ENCODE data around the gene INPP4A. TPM values are rescaled to one million over a fixed set of nuclear protein-coding genes. Genes with fewer than 3 reads are reported as not detected.

Gene INPP4A
- total and polyA plus RNA-seq, 2 of the 13 experiments (the other 11 are each of a cell fraction or from before 2014, with no cell fraction given): 10.1 to 10.9 TPM

- H3K27ac ChIP-seq (ENCODE audit: extremely low read length, insufficient read depth, low read length): no peak overlapping the region
- ATAC-seq: no peak
- no peaks in the 10 kb centered on the region for H3K79me2 ChIP-seq (ENCODE audit: insufficient read depth, low read length)
- no peaks in the 10 kb centered on the region for H4K20me1 ChIP-seq (ENCODE audit: insufficient read depth, low read length)
- CTCF ChIA-PET (ENCODE audit: low intra/inter-chr PET ratio, low total read pairs): no interaction called here
- intact Hi-C loops (cut with micrococcal nuclease; ENCODE audit: unreplicated experiment): no loop called here
- no peak overlapping the region for H2AFZ ChIP-seq (ENCODE audit: low read length)
- no peak overlapping the region for H3K4me2 ChIP-seq (ENCODE audit: low read depth, low read length)
- peaks cover 0 to 2% of the 10 kb centered on the region in 2 experiments; a peak in 2 of 5 replicates for H3K36me3 ChIP-seq (replicated peaks in 1 of 2; ENCODE audit: control insufficient read depth in 1 of 2, insufficient read depth in 2 of 2, low read length in 2 of 2)
- no peak for DNase-seq (ENCODE audit: low spot score)
- TF ChIP-seq BCL6 (CRISPR knock-in tag; IDR thresholded peaks at IDR 0.05) (no peak), SUZ12 (IDR thresholded peaks at IDR 0.05; ENCODE audit: low read depth, low read length) (no peak), ZSCAN21 (CRISPR knock-in tag; IDR thresholded peaks at IDR 0.05; ENCODE audit: borderline replicate concordance) (no peak), NCOA1 (CRISPR knock-in tag; IDR thresholded peaks at IDR 0.05) (no peak), SAP130 (CRISPR knock-in tag; IDR thresholded peaks at IDR 0.05; ENCODE audit: low read depth) (no peak), SRSF9 (IDR thresholded peaks at IDR 0.05; ENCODE audit: borderline replicate concordance, insufficient read depth, low read depth, low read length, poor library complexity, severe bottlenecking) (no peak), POLR2AphosphoS2 (IDR thresholded peaks at IDR 0.05; ENCODE audit: low read depth, low read length) (no peak), DMAP1 (CRISPR knock-in tag; IDR thresholded peaks at IDR 0.05) (no peak), ZNF382 (CRISPR knock-in tag; IDR thresholded peaks at IDR 0.05; ENCODE audit: borderline replicate concordance) (no peak), ZNF574 (CRISPR knock-in tag; IDR thresholded peaks at IDR 0.05) (no peak), PHF20 (CRISPR knock-in tag; IDR thresholded peaks at IDR 0.05) (no peak), NFE2 (CRISPR knock-in tag; IDR thresholded peaks at IDR 0.05) (no peak), ZNF136 (CRISPR knock-in tag; IDR thresholded peaks at IDR 0.05; ENCODE audit: low read depth) (no peak)
- TF ChIP-seq, protein P1, sequence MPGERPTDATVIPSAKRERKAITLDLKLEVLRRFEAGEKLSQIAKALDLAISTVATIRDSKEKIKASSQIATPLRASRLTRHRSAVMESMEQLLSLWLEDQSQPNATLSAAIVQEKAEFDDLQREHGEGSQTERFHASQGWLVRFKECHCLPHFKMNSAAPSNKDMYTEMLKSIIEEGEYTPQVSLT (CRISPR knock-in tag; IDR thresholded peaks at IDR 0.05; ENCODE audit: borderline replicate concordance, low read depth): no peak
- in situ Hi-C loops (cut with HindIII; ENCODE audit: extremely low pct_ligation_motif_present, low pct_unique_long_range_greater_than_20kb): no loop called here
- no peaks in the 10 kb centered on the region for H3K9me3 ChIP-seq (ENCODE audit: low read length)
- WGBS (ENCODE audit: low lambda C conversion rate): 94% methylated on average over 13 of the region's 16 CpGs
- H3K4me3 ChIP-seq (replicated peaks in 1 of 3; ENCODE audit: insufficient read depth in 1 of 3, low read depth in 2 of 3, low read length in 3 of 3): no peak overlapping the region
- H3K9ac ChIP-seq (ENCODE audit: insufficient read depth, low read depth, low read length): no peak overlapping the region
- no peak for FAIRE-seq
- POLR2A ChIA-PET: no interaction called here
- H3K27me3 ChIP-seq (ENCODE audit: control insufficient read depth in 1 of 2, insufficient read depth in 2 of 2, low read length in 2 of 2): no peaks in the 10 kb centered on the region
- H3K4me1 ChIP-seq (ENCODE audit: insufficient read depth, low read length): no peaks in the 10 kb centered on the region
- BruUV-seq (replicated peaks): no TSS peak
Measured at GRCh38 chr2:98519851-98520250, 75.2 kb downstream of the INPP4A start.
